ENCODE measurements around the gene ATF7. TPM values are rescaled to one million over a fixed set of nuclear protein-coding genes. Genes with fewer than 3 reads are reported as not detected.

The ATF7 gene
- total RNA-seq, 2 experiments from 2014 or later, result 13.3 to 14.3 TPM

DNA sequence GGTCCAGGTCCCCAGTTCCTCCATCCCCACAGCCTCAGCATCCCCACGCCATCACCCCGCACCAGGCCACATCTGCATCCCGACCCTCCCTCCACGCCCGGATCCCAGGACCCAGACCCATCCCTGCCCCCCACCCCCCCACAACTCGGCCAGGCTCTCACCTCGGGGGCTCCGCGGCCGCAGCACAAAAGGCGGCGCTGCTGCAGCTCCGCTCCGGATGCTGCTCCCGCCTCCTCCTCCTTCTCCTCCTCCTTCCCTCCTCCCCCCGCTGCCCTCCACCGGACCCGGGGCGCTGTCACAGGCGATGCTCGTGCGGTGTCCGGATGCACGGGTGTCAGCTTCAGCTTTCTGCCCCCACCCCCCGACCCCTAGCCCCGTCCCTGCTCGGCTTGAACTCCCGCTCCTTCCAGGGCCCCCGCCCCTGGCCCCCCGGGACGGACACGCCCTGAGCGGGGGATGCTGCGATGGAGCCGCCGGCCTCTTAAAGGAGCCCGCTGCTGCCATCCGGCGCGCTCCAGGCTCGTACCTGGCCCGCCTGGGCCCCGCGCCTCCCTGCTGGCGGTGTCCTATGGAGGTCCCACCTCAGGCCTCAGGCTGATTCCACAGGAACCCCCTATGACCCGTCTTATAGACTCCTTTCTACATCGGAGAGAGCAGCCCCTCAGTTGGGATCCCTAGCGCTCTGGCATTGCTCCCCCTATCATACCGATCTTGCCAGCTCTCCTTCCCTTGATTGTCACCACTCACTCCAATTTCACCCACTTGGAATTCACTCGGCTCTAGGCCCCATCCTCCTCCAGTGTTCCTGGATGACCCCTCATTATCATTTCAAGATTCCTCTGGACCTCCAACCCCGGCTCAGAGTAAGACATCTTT lies 126.7 kb downstream of the ATF7 start, which contains the start of gene MAP3K12:
TSS of gene MAP3K12 (minus strand) at position 193 of the 876 bp plus-strand sequence. CDS start 12,067 bp downstream, outside the sequence.
- ChIA-PET POLR2A (interaction anchor here (1.0 to 3.4 kb wide), 12 partner anchors 9 to 494 kb away, joined by 3 to 65 read pairs (median 22); partner anchors contain the start of genes AAAS, EIF4B, PRR13 and SP1), CTCF (interaction anchor here (1.0 to 2.9 kb wide), 4 partner anchors 9 to 179 kb away, joined by 4 to 14 read pairs (median 7); partner anchors contain the start of genes AAAS and PCBP2)
- no peaks in the 10 kb centered on the region for H3K27me3 ChIP-seq (ENCODE audit: control insufficient read depth in 1 of 2, insufficient read depth in 2 of 2, low read length in 2 of 2)
- no peak for ATAC-seq (ENCODE audit: poor library complexity)
- H3K4me1 ChIP-seq (ENCODE audit: insufficient read depth, low read length), result peaks cover 46% of the 10 kb centered on the region
- H3K27me3 Mint-ChIP-seq, result no peaks in the 10 kb centered on the region
- H3K27ac ChIP-seq (ENCODE audit: low read depth in 1 of 2, low read length in 2 of 2), result peak within 1 kb of the TSS; percentile 87 to 97
- intact Hi-C loops (cut with DNase I, micrococcal nuclease), result loop anchor here (1.0 to 5.0 kb wide), 5 partner anchors 47 to 228 kb away; partner anchors contain the start of genes ATP5MC2 (in 1 of the 2), CALCOCO1 (in 1 of the 2), PCBP2 (in 1 of the 2) and PRR13 (in 1 of the 2)
- DNase-seq, result peak in 12 of 14 experiments; percentile 30 to 78 (median 53)
- H3K4me1 Mint-ChIP-seq (ENCODE audit: low read depth), result peaks cover 49% of the 10 kb centered on the region
- H3K4me3 Mint-ChIP-seq, result peak within 1 kb of the TSS; percentile 96
- H3K36me3 Mint-ChIP-seq (ENCODE audit: low read depth), result peaks cover 9% of the 10 kb centered on the region
- H3K4me3 ChIP-seq (ENCODE audit: low read length), result peak within 1 kb of the TSS; percentile 66
- TF ChIP-seq, protein P1, sequence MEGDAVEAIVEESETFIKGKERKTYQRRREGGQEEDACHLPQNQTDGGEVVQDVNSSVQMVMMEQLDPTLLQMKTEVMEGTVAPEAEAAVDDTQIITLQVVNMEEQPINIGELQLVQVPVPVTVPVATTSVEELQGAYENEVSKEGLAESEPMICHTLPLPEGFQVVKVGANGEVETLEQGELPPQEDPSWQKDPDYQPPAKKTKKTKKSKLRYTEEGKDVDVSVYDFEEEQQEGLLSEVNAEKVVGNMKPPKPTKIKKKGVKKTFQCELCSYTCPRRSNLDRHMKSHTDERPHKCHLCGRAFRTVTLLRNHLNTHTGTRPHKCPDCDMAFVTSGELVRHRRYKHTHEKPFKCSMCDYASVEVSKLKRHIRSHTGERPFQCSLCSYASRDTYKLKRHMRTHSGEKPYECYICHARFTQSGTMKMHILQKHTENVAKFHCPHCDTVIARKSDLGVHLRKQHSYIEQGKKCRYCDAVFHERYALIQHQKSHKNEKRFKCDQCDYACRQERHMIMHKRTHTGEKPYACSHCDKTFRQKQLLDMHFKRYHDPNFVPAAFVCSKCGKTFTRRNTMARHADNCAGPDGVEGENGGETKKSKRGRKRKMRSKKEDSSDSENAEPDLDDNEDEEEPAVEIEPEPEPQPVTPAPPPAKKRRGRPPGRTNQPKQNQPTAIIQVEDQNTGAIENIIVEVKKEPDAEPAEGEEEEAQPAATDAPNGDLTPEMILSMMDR (IDR thresholded peaks at IDR 0.05), result no peak
- no peaks in the 10 kb centered on the region for H3K9me3 ChIP-seq (ENCODE audit: control insufficient read depth in 1 of 2, insufficient read depth in 1 of 2, low read length in 2 of 2)
- peaks cover 5% of the 10 kb centered on the region for H3K36me3 ChIP-seq (ENCODE audit: insufficient read depth, low read length)
- H3K27ac Mint-ChIP-seq, result peak within 1 kb of the TSS; percentile 98
- H3K9me3 Mint-ChIP-seq, result no peaks in the 10 kb centered on the region

DNA sequence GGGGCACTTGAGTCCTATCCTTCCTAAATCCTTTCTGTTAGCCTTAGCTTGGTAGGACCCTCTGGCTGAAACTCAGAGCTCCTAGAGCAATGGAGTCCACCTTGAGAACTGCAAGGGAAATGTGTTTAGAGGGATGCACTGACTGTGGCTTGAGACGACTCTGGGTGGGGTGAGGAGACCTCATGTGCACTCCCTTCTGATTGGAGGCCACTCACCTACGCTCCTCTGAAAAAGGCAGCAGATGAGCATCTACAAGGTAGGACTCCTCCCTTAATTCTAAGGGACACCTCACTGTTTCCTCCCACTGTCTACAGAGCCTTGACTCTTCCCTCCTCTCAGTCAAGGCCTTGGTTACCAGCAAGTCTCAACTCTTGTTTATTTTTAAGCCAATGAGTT lies 127.9 kb downstream of the ATF7 start:
- Histone ChIP-seq H3K27me3 (ENCODE audit: control insufficient read depth in 1 of 2, insufficient read depth in 2 of 2, low read length in 2 of 2) (no peaks in the 10 kb centered on the region), H3K9me3 (ENCODE audit: control insufficient read depth in 1 of 2, insufficient read depth in 1 of 2, low read length in 2 of 2) (no peaks in the 10 kb centered on the region), H3K27ac (ENCODE audit: low read depth in 1 of 2, low read length in 2 of 2) (no peak overlapping the region), H3K36me3 (ENCODE audit: insufficient read depth, low read length) (no peaks in the 10 kb centered on the region), H3K4me3 (ENCODE audit: low read length) (no peak overlapping the region), H3K4me1 (ENCODE audit: insufficient read depth, low read length) (peaks cover 58% of the 10 kb centered on the region)
- Mint-ChIP-seq H3K9me3 (no peaks in the 10 kb centered on the region), H3K36me3 (ENCODE audit: low read depth) (peaks cover 14% of the 10 kb centered on the region), H3K27me3 (no peaks in the 10 kb centered on the region), H3K27ac (peak overlapping the region; percentile 98), H3K4me1 (ENCODE audit: low read depth) (peaks cover 62% of the 10 kb centered on the region), H3K4me3 (peak overlapping the region; percentile 96)
- intact Hi-C loops (cut with DNase I, micrococcal nuclease), result no loop called here
- ATAC-seq (ENCODE audit: poor library complexity), result no peak
- ChIA-PET POLR2A (interaction anchor here (3.4 kb wide), 1 partner anchor 11 kb away, joined by 20 read pairs; no protein-coding TSS in a partner anchor), CTCF (interaction anchor here (1.4 kb wide), 1 partner anchor 10 kb away, joined by 3 read pairs; no protein-coding TSS in a partner anchor)
- TF ChIP-seq, protein P1 (IDR thresholded peaks at IDR 0.05), result no peak
- peak in 1 of 14 experiments; percentile 33 for DNase-seq

DNA sequence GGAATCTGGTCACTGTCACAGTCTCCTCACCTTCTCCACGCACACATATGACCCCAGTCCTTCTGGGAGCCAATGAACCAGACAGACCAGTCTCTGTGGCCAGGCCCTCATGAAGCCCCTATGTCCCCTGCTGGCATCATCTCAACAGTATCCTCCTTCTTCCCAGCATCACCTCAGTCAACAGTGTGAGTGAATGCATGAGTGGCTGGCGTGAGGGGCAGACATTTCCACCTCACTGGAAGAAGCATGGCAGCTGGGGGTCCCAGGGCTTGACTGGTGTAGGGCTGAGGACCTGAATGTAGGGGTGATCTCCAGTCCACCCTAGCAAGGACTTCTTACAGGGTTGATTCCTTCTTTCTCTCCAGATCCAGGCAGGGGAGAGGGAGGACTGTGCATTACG lies 128.7 kb downstream of the ATF7 start:
- Mint-ChIP-seq H3K9me3 (no peaks in the 10 kb centered on the region), H3K4me1 (ENCODE audit: low read depth) (peaks cover 69% of the 10 kb centered on the region), H3K4me3 (peak overlapping the region; percentile 96), H3K36me3 (ENCODE audit: low read depth) (peaks cover 16% of the 10 kb centered on the region), H3K27me3 (no peaks in the 10 kb centered on the region), H3K27ac (peak overlapping the region; percentile 98)
- Histone ChIP-seq H3K4me1 (ENCODE audit: insufficient read depth, low read length) (peaks cover 58% of the 10 kb centered on the region), H3K27me3 (ENCODE audit: control insufficient read depth in 1 of 2, insufficient read depth in 2 of 2, low read length in 2 of 2) (no peaks in the 10 kb centered on the region), H3K4me3 (ENCODE audit: low read length) (no peak overlapping the region), H3K27ac (ENCODE audit: low read depth in 1 of 2, low read length in 2 of 2) (no peak overlapping the region), H3K9me3 (ENCODE audit: control insufficient read depth in 1 of 2, insufficient read depth in 1 of 2, low read length in 2 of 2) (no peaks in the 10 kb centered on the region), H3K36me3 (ENCODE audit: insufficient read depth, low read length) (no peaks in the 10 kb centered on the region)
- intact Hi-C loops (cut with DNase I, micrococcal nuclease), result no loop called here
- ChIA-PET POLR2A (no interaction called here), CTCF (interaction anchor here (1.4 kb wide), 1 partner anchor 11 kb away, joined by 3 read pairs; no protein-coding TSS in a partner anchor)
- ATAC-seq (ENCODE audit: poor library complexity), result no peak
- DNase-seq, result no peak
- TF ChIP-seq, protein P1 (IDR thresholded peaks at IDR 0.05), result no peak

All from CD4-positive, alpha-beta T cell (primary cell).